Panc1 (cell line): Measurements from ENCODE around the gene ISM1. TPM values are rescaled to one million over a fixed set of nuclear protein-coding genes. Genes with fewer than 3 reads are reported as not detected.

ENCODE experiments used
- ATAC-seq: fragments of 200-7000 bp; cut with Tn5 transposase; 2 replicates; pipeline ENCODE4 v1.9.1; 2020; ENCODE audit warnings: mild to moderate bottlenecking, moderate library complexity
- BruUV-seq: library from RNA; stranded (reverse); fragments of 400-500 nt; replicated peaks from 2 replicates; lab custom pipeline; 2021; lab: Mats Ljungman, UMichigan
- CTCF ChIA-PET: fragments of 300-600 bp; sonication (Branson Sonifier 250); formaldehyde crosslinking; loops from one replicate; lab custom pipeline; 2022; ENCODE audit warnings: antibody characterized with exemption; lab: Charles Lee
- POLR2A ChIA-PET: fragments of 300-600 bp; sonication (Branson Sonifier 250); formaldehyde crosslinking; loops from one replicate; lab custom pipeline; 2022; ENCODE audit warnings: antibody characterized with exemption; lab: Charles Lee
- DNase-seq: peaks from one replicate; pipeline ENCODE4 v3.0.0-alpha.2; 2010; ENCODE audit warnings: low read depth, low spot score
- H3K27ac ChIP-seq: 2 replicates; pipeline ENCODE4 v1.5.1; 2011; ENCODE audit warnings: mild to moderate bottlenecking, low read length, inconsistent platforms
- H3K27me3 ChIP-seq: fragments of 200-500 bp; sonication (Bioruptor generic); 2 replicates; pipeline ENCODE4 v1.6.0; 2014; ENCODE audit warnings: low read length, inconsistent platforms; ENCODE audit not compliant: control insufficient read depth, insufficient read depth
- H3K36me3 ChIP-seq: fragments of 200-500 bp; sonication (Bioruptor generic); 2 replicates; pipeline ENCODE4 v1.5.1; 2014; ENCODE audit warnings: inconsistent platforms, mild to moderate bottlenecking, low read length, moderate library complexity; ENCODE audit not compliant: control insufficient read depth, insufficient read depth
- H3K4me1 ChIP-seq: 2 replicates; pipeline ENCODE4 v1.5.1; 2011; ENCODE audit warnings: inconsistent platforms, mild to moderate bottlenecking, low read length, moderate library complexity; ENCODE audit not compliant: control insufficient read depth, insufficient read depth
- H3K4me3 ChIP-seq, 2 experiments: 2 replicates each; pipeline ENCODE4 v1.5.1; 2011 to 2012; ENCODE audit warnings: low read depth in 2 of 2, low read length in 2 of 2, mild to moderate bottlenecking in 2 of 2, inconsistent platforms in 1 of 2, moderate library complexity in 1 of 2
- H3K9me3 ChIP-seq: fragments of 200-500 bp; sonication (Bioruptor generic); 2 replicates; pipeline ENCODE4 v1.5.1; 2014; ENCODE audit warnings: low read depth, mild to moderate bottlenecking, inconsistent platforms, low read length, moderate library complexity; ENCODE audit not compliant: control insufficient read depth, insufficient read depth
- CTCF ChIP-seq: fragments of 450-650 bp; IDR thresholded peaks from 2 replicates; pipeline ENCODE4 v1.5.1; 2017; ENCODE audit warnings: mild to moderate bottlenecking
- POLR2AphosphoS5 ChIP-seq: IDR thresholded peaks from 2 replicates; pipeline ENCODE4 v1.6.1; 2012; ENCODE audit warnings: mild to moderate bottlenecking, low read depth, low read length, moderate library complexity
- REST ChIP-seq, 2 experiments: IDR thresholded peaks; 2 replicates each; pipeline ENCODE4 v1.6.1; 2011 to 2012; ENCODE audit warnings: low read depth in 2 of 2, control low read depth in 1 of 2, low read length in 1 of 2, mild to moderate bottlenecking in 1 of 2, moderate library complexity in 1 of 2; ENCODE audit not compliant: insufficient read depth in 1 of 2
- SIN3A ChIP-seq: IDR thresholded peaks from 2 replicates; pipeline ENCODE4 v1.6.1; 2012; ENCODE audit warnings: low read depth, mild to moderate bottlenecking, low read length, moderate library complexity, borderline replicate concordance; ENCODE audit not compliant: insufficient read depth
- TCF7L2 ChIP-seq: IDR thresholded peaks from 2 replicates; pipeline ENCODE4 v1.6.1; 2011; ENCODE audit warnings: mild to moderate bottlenecking, low read depth, low read length, inconsistent platforms
- in situ Hi-C: cut with HindIII; loops from 2 replicates; pipeline ENCODE4 v1.10.0; 2016; ENCODE audit warnings: low sequenced_read_pairs, low pct_unique_long_range_greater_than_20kb
- intact Hi-C: fragments of 100-400 bp; cut with micrococcal nuclease; formaldehyde crosslinking; loops from one replicate; pipeline ENCODE4 v1.10.0; 2022; ENCODE audit not compliant: unreplicated experiment
- total RNA-seq: library from RNA; stranded (reverse); gene quantifications from one replicate; pipeline ENCODE4 v1.2.1, GENCODE V29; 2021; ENCODE audit not compliant: unreplicated experiment

ISM1 gene
- total RNA-seq, 1 experiment from 2014 or later, result not detected

DNA sequence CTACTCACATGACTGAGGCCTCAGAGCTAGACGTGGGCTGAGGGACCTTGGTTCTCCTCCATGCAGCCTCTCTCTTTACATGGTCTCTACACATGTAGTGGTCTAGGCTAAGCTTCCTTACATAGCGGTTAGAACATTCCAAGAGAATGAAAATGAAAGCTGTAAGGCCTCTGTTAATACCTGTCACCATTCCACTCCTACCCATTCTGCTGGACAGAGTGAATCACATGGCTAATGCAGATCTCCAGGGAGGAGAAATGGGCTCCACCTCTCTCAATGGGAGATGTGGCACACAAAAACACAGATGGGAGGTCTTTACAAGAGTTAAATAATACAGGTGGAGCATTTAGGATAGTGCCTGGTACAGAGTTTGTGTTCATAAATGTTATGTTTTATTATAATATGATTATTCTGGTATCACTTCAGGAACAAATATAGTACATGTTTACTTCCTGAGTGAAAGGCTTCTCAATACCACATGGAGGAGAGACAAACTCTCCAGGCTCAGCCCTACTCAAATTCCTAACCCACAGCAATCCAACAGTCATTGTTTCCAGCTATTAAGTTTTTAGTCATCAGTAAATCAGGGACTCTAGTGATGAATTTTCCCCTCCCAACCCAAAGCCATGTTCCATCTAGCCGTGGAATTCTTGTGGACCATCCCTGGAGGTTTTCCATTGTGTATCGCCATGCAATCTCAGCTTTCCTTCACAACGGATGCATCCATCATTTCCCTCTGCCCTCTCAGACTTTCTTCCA lies 57.9 kb downstream of the ISM1 start:
- Histone ChIP-seq H3K9me3 (no peaks in the 10 kb centered on the region), H3K27me3 (no peaks in the 10 kb centered on the region; the same call in none of the 2 replicates), H3K36me3 (no peaks in the 10 kb centered on the region), H3K4me1 (no peaks in the 10 kb centered on the region), H3K27ac (no peak overlapping the region), H3K4me3 (no peak overlapping the region)
- POLR2A ChIA-PET, result no interaction called here
- CTCF ChIA-PET, result no interaction called here
- DNase-seq, result no peak
- intact Hi-C loops, result no loop called here
- BruUV-seq, result no TSS peak
- ATAC-seq, result no peak
- TF ChIP-seq POLR2AphosphoS5 (no peak), SIN3A (no peak), REST (IDR thresholded peaks at IDR 0.05; ENCODE audit: insufficient read depth in 1 of 2, low read depth in 2 of 2, low read length in 1 of 2) (no peak), TCF7L2 (no peak), CTCF (no peak)
- in situ Hi-C loops, result no loop called here

DNA sequence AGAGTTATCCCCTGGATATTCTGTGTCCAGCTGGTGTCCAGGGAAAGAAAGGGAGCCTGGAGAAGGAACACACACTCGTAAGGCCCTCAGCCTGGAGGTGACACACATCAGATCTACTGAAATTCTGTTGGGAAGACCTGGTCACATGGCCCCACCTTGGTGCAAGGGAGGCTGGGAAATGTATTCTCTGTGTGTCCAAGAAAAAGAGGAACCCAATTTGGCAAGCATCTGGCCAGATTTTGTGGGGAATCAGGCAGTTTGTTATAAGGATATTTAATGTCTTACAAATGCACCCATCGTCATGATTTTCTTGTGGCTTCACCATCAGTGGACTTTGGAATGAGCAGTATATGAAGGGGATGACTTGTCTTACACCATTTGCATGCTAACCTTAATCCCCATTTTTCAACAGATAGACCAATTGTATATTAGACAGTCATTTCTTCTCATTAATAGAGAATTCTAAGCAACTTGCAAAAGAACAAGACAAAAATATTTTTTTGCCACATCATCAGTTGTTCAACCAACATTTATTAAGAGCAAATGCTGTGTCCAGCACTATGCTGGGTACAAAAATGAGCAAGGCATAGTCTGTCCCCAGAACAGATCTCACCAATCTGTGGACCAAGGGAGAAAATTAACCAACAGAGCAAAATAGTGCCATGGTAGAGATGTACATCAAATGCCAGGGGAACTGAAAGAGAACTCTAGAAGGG lies 59.7 kb downstream of the ISM1 start:
- ChIA-PET CTCF (no interaction called here), POLR2A (no interaction called here)
- no peaks in the 10 kb centered on the region for H3K4me1 ChIP-seq
- TF ChIP-seq REST (IDR thresholded peaks at IDR 0.05; ENCODE audit: insufficient read depth in 1 of 2, low read depth in 2 of 2, low read length in 1 of 2) (no peak), POLR2AphosphoS5 (no peak)
- intact Hi-C loops (no loop called here), in situ Hi-C loops (no loop called here)
- H3K4me3 ChIP-seq, result no peak overlapping the region
- DNase-seq (no peak), ATAC-seq (no peak)
- no peaks in the 10 kb centered on the region for H3K9me3 ChIP-seq
- H3K36me3 ChIP-seq, result no peaks in the 10 kb centered on the region
- no peak overlapping the region for H3K27ac ChIP-seq
- no TSS peak for BruUV-seq
- no peaks in the 10 kb centered on the region; the same call in 1 of the 2 replicates for H3K27me3 ChIP-seq
